WTC11 (cell line): ENCODE results near the gene TOPAZ1. TPM values are rescaled to one million over a fixed set of nuclear protein-coding genes. Genes with fewer than 3 reads are reported as not detected.

Source experiments
- ATAC-seq: fragments of 200-7000 bp; cut with Tn5 transposase; 2 replicates; pipeline ENCODE4 v1.10.0; 2021; ENCODE audit warnings: mild to moderate bottlenecking, moderate library complexity
- CTCF ChIA-PET: fragments of 300-600 bp; sonication (Branson Sonifier 250); formaldehyde crosslinking; loops from one replicate; lab custom pipeline; 2021; ENCODE audit warnings: antibody characterized with exemption; lab: Charles Lee
- POLR2A ChIA-PET: fragments of 350-600 bp; sonication (Branson Sonifier 250); formaldehyde crosslinking; loops from one replicate; lab custom pipeline; 2021; ENCODE audit warnings: antibody characterized with exemption; lab: Charles Lee
- DNase-seq: peaks from one replicate; pipeline ENCODE4 v3.0.0; 2021; ENCODE audit warnings: low spot score
- H3K27ac Mint-ChIP-seq: 2 replicates; pipeline ENCODE4 v1.8.0; 2021; ENCODE audit warnings: mixed read lengths
- H3K27me3 Mint-ChIP-seq: 2 replicates; pipeline ENCODE4 v1.8.0; 2021; ENCODE audit warnings: low read depth, mild to moderate bottlenecking, moderate library complexity, mixed read lengths
- H3K36me3 Mint-ChIP-seq: 2 replicates; pipeline ENCODE4 v1.8.0; 2021; ENCODE audit warnings: mixed read lengths
- H3K4me1 Mint-ChIP-seq: 2 replicates; pipeline ENCODE4 v1.8.0; 2022; ENCODE audit warnings: mixed read lengths
- H3K4me3 Mint-ChIP-seq: 2 replicates; pipeline ENCODE4 v1.8.0; 2021; ENCODE audit warnings: mild to moderate bottlenecking, moderate library complexity, mixed read lengths
- H3K9me3 Mint-ChIP-seq: 2 replicates; pipeline ENCODE4 v1.8.0; 2021; ENCODE audit warnings: mixed read lengths
- EMX1 ChIP-seq: fragments of 250-450 bp; sonication (Bioruptor Pico); IDR thresholded peaks from 2 replicates; pipeline ENCODE4 v1.8.0; 2021; ENCODE audit warnings: mild to moderate bottlenecking
- ESRRA ChIP-seq: sonication (generic); formaldehyde crosslinking; IDR thresholded peaks from 2 replicates; pipeline ENCODE4 v1.8.1; 2022; ENCODE audit warnings: mild to moderate bottlenecking, missing genetic modification reagents, borderline replicate concordance
- HMGA2 ChIP-seq: fragments of 250-450 bp; sonication (Bioruptor Pico); IDR thresholded peaks from 2 replicates; pipeline ENCODE4 v1.4.0; 2021; ENCODE audit warnings: mild to moderate bottlenecking, moderate library complexity
- MXD4 ChIP-seq: fragments of 250-450 bp; sonication (Bioruptor Pico); IDR thresholded peaks from 2 replicates; pipeline ENCODE4 v1.8.0; 2021; ENCODE audit warnings: mild to moderate bottlenecking, moderate library complexity, borderline replicate concordance
- NR1H2 ChIP-seq: sonication (generic); formaldehyde crosslinking; IDR thresholded peaks from 2 replicates; pipeline ENCODE4 v1.9.0; 2021; ENCODE audit warnings: mild to moderate bottlenecking, moderate library complexity, missing genetic modification reagents
- NR3C1 ChIP-seq: sonication (generic); formaldehyde crosslinking; conservative IDR thresholded peaks from 2 replicates; pipeline ENCODE4 v1.8.1; 2023; ENCODE audit warnings: low read depth, mild to moderate bottlenecking, missing genetic modification reagents
- SP1 ChIP-seq: sonication (generic); formaldehyde crosslinking; conservative IDR thresholded peaks from 2 replicates; pipeline ENCODE4 v1.8.1; 2022; ENCODE audit warnings: missing genetic modification reagents
- TEAD4 ChIP-seq: sonication (generic); formaldehyde crosslinking; IDR thresholded peaks from 2 replicates; pipeline ENCODE4 v1.8.0; 2022; ENCODE audit warnings: mild to moderate bottlenecking, missing genetic modification reagents
- TP53 ChIP-seq: sonication (generic); formaldehyde crosslinking; IDR thresholded peaks from 2 replicates; pipeline ENCODE4 v1.8.1; 2023; ENCODE audit warnings: mild to moderate bottlenecking, missing genetic modification reagents
- ZBTB21 ChIP-seq: sonication (generic); formaldehyde crosslinking; IDR thresholded peaks from 2 replicates; pipeline ENCODE4 v1.8.1; 2023; ENCODE audit warnings: mild to moderate bottlenecking, missing genetic modification reagents, borderline replicate concordance
- ZNF263 ChIP-seq: sonication (generic); formaldehyde crosslinking; IDR thresholded peaks from 2 replicates; pipeline ENCODE4 v1.8.1; 2022; ENCODE audit warnings: low read depth, mild to moderate bottlenecking, moderate library complexity, missing genetic modification reagents
- ZNF423 ChIP-seq: fragments of 250-450 bp; sonication (Bioruptor Pico); IDR thresholded peaks from 2 replicates; pipeline ENCODE4 v2.1.2; 2022; ENCODE audit warnings: mild to moderate bottlenecking, moderate library complexity
- total RNA-seq: library from RNA; stranded (reverse); gene quantifications from 3 replicates; pipeline ENCODE4 v1.2.3, GENCODE V29; 2021
- TF ChIP-seq, protein P1 (sequence below): sonication (generic); formaldehyde crosslinking; IDR thresholded peaks from 2 replicates; pipeline ENCODE4 v1.8.1; 2023; ENCODE audit warnings: mild to moderate bottlenecking, moderate library complexity, missing genetic modification reagents
- TF ChIP-seq, protein P2 (sequence below): sonication (generic); formaldehyde crosslinking; IDR thresholded peaks from 2 replicates; pipeline ENCODE4 v1.8.1; 2022; ENCODE audit warnings: mild to moderate bottlenecking, missing genetic modification reagents, moderate library complexity, borderline replicate concordance
- TF ChIP-seq, protein P3 (sequence below): sonication (generic); formaldehyde crosslinking; IDR thresholded peaks from 2 replicates; pipeline ENCODE4 v1.8.0; 2022; ENCODE audit warnings: missing genetic modification reagents
- TF ChIP-seq, protein P4 (sequence below): sonication (generic); formaldehyde crosslinking; IDR thresholded peaks from 2 replicates; pipeline ENCODE4 v1.8.0; 2023; ENCODE audit warnings: mild to moderate bottlenecking, missing genetic modification reagents
- TF ChIP-seq, protein P5 (sequence below): sonication (generic); formaldehyde crosslinking; IDR thresholded peaks from 2 replicates; pipeline ENCODE4 v1.8.0; 2023; ENCODE audit warnings: missing genetic modification reagents
- TF ChIP-seq, protein P6 (sequence below): fragments of 250-450 bp; sonication (Bioruptor Pico); IDR thresholded peaks from 2 replicates; pipeline ENCODE4 v1.9.0; 2021; ENCODE audit warnings: moderate library complexity, mild to moderate bottlenecking, inconsistent platforms, borderline replicate concordance

The TOPAZ1 gene
- total RNA-seq, 1 experiment from 2014 or later = not detected

DNA sequence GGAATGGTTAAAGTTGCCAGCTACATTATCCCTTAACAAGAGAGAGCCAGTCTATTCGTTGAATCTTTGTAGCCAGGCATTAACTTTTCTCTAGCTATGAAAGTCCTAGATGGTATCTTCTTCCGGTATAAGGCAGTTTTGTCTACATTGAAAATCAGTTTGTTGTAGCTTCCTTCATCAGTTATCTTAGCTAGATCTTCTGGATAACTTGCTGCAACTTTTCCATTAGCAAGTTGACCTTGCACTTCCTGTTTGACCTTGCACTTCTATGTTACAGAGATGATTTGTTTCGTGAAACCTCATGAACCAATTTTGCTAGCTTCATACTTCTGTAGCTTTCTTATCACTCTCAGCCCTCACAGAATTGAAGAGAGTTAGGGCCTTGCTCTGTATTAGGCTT is 24.1 kb downstream of the TOPAZ1 start (continued):
- TF ChIP-seq, protein P1, sequence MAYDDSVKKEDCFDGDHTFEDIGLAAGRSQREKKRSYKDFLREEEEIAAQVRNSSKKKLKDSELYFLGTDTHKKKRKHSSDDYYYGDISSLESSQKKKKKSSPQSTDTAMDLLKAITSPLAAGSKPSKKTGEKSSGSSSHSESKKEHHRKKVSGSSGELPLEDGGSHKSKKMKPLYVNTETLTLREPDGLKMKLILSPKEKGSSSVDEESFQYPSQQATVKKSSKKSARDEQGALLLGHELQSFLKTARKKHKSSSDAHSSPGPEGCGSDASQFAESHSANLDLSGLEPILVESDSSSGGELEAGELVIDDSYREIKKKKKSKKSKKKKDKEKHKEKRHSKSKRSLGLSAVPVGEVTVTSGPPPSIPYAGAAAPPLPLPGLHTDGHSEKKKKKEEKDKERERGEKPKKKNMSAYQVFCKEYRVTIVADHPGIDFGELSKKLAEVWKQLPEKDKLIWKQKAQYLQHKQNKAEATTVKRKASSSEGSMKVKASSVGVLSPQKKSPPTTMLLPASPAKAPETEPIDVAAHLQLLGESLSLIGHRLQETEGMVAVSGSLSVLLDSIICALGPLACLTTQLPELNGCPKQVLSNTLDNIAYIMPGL = no peak
- TF ChIP-seq, protein P2, sequence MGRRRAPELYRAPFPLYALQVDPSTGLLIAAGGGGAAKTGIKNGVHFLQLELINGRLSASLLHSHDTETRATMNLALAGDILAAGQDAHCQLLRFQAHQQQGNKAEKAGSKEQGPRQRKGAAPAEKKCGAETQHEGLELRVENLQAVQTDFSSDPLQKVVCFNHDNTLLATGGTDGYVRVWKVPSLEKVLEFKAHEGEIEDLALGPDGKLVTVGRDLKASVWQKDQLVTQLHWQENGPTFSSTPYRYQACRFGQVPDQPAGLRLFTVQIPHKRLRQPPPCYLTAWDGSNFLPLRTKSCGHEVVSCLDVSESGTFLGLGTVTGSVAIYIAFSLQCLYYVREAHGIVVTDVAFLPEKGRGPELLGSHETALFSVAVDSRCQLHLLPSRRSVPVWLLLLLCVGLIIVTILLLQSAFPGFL (CRISPR knock-in tag) = no peak
- TF ChIP-seq, protein P3, sequence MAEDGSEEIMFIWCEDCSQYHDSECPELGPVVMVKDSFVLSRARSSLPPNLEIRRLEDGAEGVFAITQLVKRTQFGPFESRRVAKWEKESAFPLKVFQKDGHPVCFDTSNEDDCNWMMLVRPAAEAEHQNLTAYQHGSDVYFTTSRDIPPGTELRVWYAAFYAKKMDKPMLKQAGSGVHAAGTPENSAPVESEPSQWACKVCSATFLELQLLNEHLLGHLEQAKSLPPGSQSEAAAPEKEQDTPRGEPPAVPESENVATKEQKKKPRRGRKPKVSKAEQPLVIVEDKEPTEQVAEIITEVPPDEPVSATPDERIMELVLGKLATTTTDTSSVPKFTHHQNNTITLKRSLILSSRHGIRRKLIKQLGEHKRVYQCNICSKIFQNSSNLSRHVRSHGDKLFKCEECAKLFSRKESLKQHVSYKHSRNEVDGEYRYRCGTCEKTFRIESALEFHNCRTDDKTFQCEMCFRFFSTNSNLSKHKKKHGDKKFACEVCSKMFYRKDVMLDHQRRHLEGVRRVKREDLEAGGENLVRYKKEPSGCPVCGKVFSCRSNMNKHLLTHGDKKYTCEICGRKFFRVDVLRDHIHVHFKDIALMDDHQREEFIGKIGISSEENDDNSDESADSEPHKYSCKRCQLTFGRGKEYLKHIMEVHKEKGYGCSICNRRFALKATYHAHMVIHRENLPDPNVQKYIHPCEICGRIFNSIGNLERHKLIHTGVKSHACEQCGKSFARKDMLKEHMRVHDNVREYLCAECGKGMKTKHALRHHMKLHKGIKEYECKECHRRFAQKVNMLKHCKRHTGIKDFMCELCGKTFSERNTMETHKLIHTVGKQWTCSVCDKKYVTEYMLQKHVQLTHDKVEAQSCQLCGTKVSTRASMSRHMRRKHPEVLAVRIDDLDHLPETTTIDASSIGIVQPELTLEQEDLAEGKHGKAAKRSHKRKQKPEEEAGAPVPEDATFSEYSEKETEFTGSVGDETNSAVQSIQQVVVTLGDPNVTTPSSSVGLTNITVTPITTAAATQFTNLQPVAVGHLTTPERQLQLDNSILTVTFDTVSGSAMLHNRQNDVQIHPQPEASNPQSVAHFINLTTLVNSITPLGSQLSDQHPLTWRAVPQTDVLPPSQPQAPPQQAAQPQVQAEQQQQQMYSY (CRISPR knock-in tag) = no peak
- TF ChIP-seq, protein P4, sequence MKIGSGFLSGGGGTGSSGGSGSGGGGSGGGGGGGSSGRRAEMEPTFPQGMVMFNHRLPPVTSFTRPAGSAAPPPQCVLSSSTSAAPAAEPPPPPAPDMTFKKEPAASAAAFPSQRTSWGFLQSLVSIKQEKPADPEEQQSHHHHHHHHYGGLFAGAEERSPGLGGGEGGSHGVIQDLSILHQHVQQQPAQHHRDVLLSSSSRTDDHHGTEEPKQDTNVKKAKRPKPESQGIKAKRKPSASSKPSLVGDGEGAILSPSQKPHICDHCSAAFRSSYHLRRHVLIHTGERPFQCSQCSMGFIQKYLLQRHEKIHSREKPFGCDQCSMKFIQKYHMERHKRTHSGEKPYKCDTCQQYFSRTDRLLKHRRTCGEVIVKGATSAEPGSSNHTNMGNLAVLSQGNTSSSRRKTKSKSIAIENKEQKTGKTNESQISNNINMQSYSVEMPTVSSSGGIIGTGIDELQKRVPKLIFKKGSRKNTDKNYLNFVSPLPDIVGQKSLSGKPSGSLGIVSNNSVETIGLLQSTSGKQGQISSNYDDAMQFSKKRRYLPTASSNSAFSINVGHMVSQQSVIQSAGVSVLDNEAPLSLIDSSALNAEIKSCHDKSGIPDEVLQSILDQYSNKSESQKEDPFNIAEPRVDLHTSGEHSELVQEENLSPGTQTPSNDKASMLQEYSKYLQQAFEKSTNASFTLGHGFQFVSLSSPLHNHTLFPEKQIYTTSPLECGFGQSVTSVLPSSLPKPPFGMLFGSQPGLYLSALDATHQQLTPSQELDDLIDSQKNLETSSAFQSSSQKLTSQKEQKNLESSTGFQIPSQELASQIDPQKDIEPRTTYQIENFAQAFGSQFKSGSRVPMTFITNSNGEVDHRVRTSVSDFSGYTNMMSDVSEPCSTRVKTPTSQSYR = no peak
- TF ChIP-seq HMGA2 (CRISPR knock-in tag) (no peak), NR1H2 (no peak)

DNA sequence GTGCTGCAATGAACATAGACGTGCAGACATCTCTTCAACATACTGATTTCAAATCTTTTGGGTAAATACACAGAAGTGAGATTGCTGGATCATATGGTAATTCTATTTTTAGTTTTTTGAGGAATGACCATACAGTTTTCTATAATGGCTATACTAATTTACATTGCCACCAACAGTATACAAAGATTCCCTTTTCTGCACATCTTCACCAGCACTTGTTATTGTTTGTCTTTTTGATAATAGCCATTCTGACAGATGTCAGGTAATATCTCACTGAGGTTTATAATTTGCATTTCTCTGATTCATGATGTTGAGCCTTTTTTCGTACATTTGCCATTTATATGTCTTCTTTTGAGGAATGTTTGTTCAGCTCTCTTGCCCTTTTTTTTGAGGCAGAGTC is 30.5 kb downstream of the TOPAZ1 start:
- no peak overlapping the region for H3K4me3 Mint-ChIP-seq
- no peaks in the 10 kb centered on the region for H3K4me1 Mint-ChIP-seq
- no peak overlapping the region for H3K27ac Mint-ChIP-seq
- ChIA-PET CTCF (no interaction called here), POLR2A (no interaction called here)
- no peak for DNase-seq
- no peaks in the 10 kb centered on the region for H3K36me3 Mint-ChIP-seq
- peaks cover 7% of the 10 kb centered on the region for H3K9me3 Mint-ChIP-seq
- no peak for ATAC-seq
- H3K27me3 Mint-ChIP-seq = no peaks in the 10 kb centered on the region
- TF ChIP-seq TP53 (CRISPR knock-in tag) = no peak
- TF ChIP-seq ZNF263 (CRISPR knock-in tag) = no peak
- TF ChIP-seq NR3C1 (CRISPR knock-in tag) = no peak
- no peak for TF ChIP-seq ZNF423 (CRISPR knock-in tag)
- no peak for TF ChIP-seq ZBTB21
- TF ChIP-seq ESRRA = no peak
- TF ChIP-seq, protein P5, sequence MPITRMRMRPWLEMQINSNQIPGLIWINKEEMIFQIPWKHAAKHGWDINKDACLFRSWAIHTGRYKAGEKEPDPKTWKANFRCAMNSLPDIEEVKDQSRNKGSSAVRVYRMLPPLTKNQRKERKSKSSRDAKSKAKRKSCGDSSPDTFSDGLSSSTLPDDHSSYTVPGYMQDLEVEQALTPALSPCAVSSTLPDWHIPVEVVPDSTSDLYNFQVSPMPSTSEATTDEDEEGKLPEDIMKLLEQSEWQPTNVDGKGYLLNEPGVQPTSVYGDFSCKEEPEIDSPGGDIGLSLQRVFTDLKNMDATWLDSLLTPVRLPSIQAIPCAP (CRISPR knock-in tag) = no peak
- TF ChIP-seq, protein P6, sequence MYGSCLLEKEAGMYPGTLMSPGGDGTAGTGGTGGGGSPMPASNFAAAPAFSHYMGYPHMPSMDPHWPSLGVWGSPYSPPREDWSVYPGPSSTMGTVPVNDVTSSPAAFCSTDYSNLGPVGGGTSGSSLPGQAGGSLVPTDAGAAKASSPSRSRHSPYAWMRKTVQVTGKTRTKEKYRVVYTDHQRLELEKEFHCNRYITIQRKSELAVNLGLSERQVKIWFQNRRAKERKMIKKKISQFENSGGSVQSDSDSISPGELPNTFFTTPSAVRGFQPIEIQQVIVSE (CRISPR knock-in tag) = no peak
- TF ChIP-seq MXD4 (CRISPR knock-in tag) = no peak
- TF ChIP-seq SP1 = no peak
- TF ChIP-seq, protein P3 (CRISPR knock-in tag) = no peak
- TF ChIP-seq EMX1 = no peak
- no peak for TF ChIP-seq TEAD4 (CRISPR knock-in tag)
- TF ChIP-seq, protein P1 = no peak
- no peak for TF ChIP-seq NR1H2
